OCI-LY7 (cell line): ENCODE measurements around the gene CDKN2AIPNL. TPM values are rescaled to one million over a fixed set of nuclear protein-coding genes. Genes with fewer than 3 reads are reported as not detected.

Experiments used
- BruUV-seq: library from RNA; stranded (reverse); fragments of 400-500 nt; replicated peaks from 2 replicates; lab custom pipeline; 2021; lab: Mats Ljungman, UMichigan
- CTCF ChIA-PET: fragments of 300-600 bp; sonication (Branson Sonifier 250); formaldehyde crosslinking; loops from one replicate; lab custom pipeline; 2022; ENCODE audit warnings: antibody characterized with exemption; ENCODE audit not compliant: unreplicated experiment; lab: Charles Lee
- POLR2A ChIA-PET: fragments of 300-600 bp; sonication (Branson Sonifier 250); formaldehyde crosslinking; loops from one replicate; lab custom pipeline; 2022; ENCODE audit warnings: antibody characterized with exemption; lab: Charles Lee
- DNase-seq: peaks from one replicate; pipeline ENCODE4 v3.0.0-alpha.2; 2015; ENCODE audit warnings: low spot score
- H2AFZ ChIP-seq: fragments of 200-600 bp; sonication (generic), shearing (Covaris generic); 2 replicates; pipeline ENCODE4 v1.6.1; 2014; ENCODE audit warnings: mild to moderate bottlenecking, antibody characterized with exemption, low read length, moderate library complexity
- H3K27ac ChIP-seq: fragments of 200-600 bp; sonication (generic); 2 replicates; pipeline ENCODE4 v1.5.1; 2014; ENCODE audit warnings: mixed run types, low read depth, mild to moderate bottlenecking, moderate library complexity, low read length, inconsistent platforms; ENCODE audit not compliant: poor library complexity, severe bottlenecking
- H3K36me3 ChIP-seq: fragments of 200-600 bp; sonication (generic); 2 replicates; pipeline ENCODE4 v1.6.1; 2014; ENCODE audit warnings: mild to moderate bottlenecking, antibody characterized with exemption, low read length, moderate library complexity, mixed read lengths; ENCODE audit not compliant: insufficient read depth
- H3K4me1 ChIP-seq: fragments of 200-600 bp; sonication (generic); 2 replicates; pipeline ENCODE4 v1.5.1; 2014; ENCODE audit warnings: mild to moderate bottlenecking, low read length; ENCODE audit not compliant: insufficient read depth, poor library complexity, severe bottlenecking
- H3K4me2 ChIP-seq: fragments of 200-600 bp; sonication (generic); 2 replicates; pipeline ENCODE4 v1.6.1; 2014; ENCODE audit warnings: mild to moderate bottlenecking, low read length
- H3K4me3 ChIP-seq: fragments of 200-600 bp; sonication (generic); 2 replicates; pipeline ENCODE4 v1.5.1; 2014; ENCODE audit warnings: mild to moderate bottlenecking, low read depth, low read length; ENCODE audit not compliant: poor library complexity, severe bottlenecking
- H3K79me2 ChIP-seq: fragments of 200-600 bp; sonication (generic); 2 replicates; pipeline ENCODE4 v1.6.1; 2016; ENCODE audit warnings: low read depth, mild to moderate bottlenecking, low read length, moderate library complexity, mixed read lengths; ENCODE audit not compliant: insufficient read depth
- H3K9me2 ChIP-seq: fragments of 200-600 bp; sonication (generic); 2 replicates; pipeline ENCODE4 v1.6.1; 2016; ENCODE audit warnings: mild to moderate bottlenecking, low read length, mixed read lengths; ENCODE audit not compliant: insufficient read depth
- H3K9me3 ChIP-seq: fragments of 200-600 bp; sonication (generic); 2 replicates; pipeline ENCODE4 v1.6.1; 2014; ENCODE audit warnings: mild to moderate bottlenecking, mixed run types, low read length, mixed read lengths
- H4K20me1 ChIP-seq: fragments of 200-600 bp; sonication (generic); 2 replicates; pipeline ENCODE4 v1.6.1; 2014; ENCODE audit warnings: mild to moderate bottlenecking, antibody characterized with exemption, low read length, moderate library complexity, mixed read lengths; ENCODE audit not compliant: insufficient read depth
- EZH2phosphoT487 ChIP-seq: fragments of 200-600 bp; sonication (generic); IDR thresholded peaks from 2 replicates; pipeline ENCODE4 v1.6.1; 2018; ENCODE audit warnings: low read depth, borderline replicate concordance, mild to moderate bottlenecking, mixed run types, antibody characterized with exemption, low read length, moderate library complexity, mixed read lengths
- intact Hi-C: fragments of 100-400 bp; cut with micrococcal nuclease; formaldehyde crosslinking; loops from one replicate; pipeline ENCODE4 v1.10.0; 2022; ENCODE audit not compliant: unreplicated experiment
- total RNA-seq, 2 experiments: library from RNA; depleted of rRNA in 1 of 2; stranded (reverse); fragments of >200 nt in 1 of 2; shearing (Covaris generic) in 1 of 2; gene quantifications; 2 replicates each; pipeline ENCODE4 v1.2.3, GENCODE V29; 2014 to 2022
- TF ChIP-seq, protein P1 (sequence below): fragments of 200-600 bp; sonication (generic); conservative IDR thresholded peaks from 2 replicates; pipeline ENCODE4 v1.5.1; 2014; ENCODE audit warnings: mild to moderate bottlenecking, antibody characterized with exemption, low read length, moderate library complexity, mixed read lengths

CDKN2AIPNL gene
- total RNA-seq, 2 experiments from 2014 or later, result 45.7 to 47.8 TPM

DNA sequence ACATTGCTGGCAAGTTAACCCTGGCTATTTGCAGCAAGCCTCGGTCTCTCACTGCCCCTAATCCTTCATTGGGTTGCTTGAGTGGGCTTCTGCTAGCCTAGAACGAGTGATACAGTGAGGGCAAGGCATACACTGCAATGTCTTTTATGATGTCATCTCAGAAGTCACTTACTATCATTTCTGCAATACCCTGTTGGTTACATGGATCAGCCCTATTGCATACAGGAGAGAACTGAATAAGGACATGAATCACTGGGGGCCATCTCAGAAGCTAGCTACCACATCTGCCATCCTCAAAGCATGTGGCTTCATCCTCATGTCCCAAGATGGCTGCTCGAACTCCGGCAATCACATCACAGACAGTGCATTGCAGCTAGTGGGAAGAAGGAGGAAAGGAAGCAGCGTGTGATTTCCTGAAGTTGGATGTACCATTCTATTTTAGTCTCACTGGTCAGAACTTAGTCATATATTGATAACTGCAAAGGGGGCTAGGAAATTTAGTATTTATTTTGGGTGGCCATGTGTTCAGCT, 33.3 kb upstream of the CDKN2AIPNL start:
- no peak overlapping the region for H2AFZ ChIP-seq
- no peak overlapping the region for H3K27ac ChIP-seq
- POLR2A ChIA-PET, result interaction anchor here (0.6 kb wide), 1 partner anchor 12 kb away, joined by 3 read pairs; no protein-coding TSS in a partner anchor

DNA sequence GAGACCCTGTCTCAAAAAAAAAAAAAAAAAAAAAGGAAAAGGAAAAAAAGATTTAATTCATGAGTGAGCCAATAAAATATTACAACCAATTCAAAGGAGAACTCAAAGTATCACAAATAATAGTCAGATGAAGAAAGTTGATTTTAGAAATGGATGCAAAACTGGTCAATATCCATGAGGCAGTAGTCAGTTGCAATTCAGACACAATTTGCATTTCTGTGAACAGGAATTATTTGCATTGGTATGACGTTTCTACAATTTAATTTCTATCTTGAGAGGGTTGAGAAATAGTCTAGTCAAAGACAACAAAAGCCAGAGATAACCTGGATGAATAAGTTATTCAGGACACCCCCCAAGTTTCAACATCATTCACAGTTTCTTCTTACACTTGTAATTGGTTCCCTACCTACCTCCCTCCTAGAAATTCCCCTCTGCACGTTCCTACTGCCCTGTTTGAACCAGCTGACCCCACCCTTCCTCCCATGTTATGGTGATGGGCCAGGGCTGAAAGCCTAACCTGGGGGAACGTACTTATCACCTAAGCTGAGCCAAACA, 28.6 kb upstream of the CDKN2AIPNL start:
- H3K79me2 ChIP-seq, result no peaks in the 10 kb centered on the region
- ChIA-PET POLR2A (no interaction called here), CTCF (interaction anchor here (0.5 kb wide), 1 partner anchor 508 kb away, joined by 3 read pairs; no protein-coding TSS in a partner anchor)
- H3K27ac ChIP-seq, result no peak overlapping the region
- DNase-seq, result no peak
- intact Hi-C loops, result no loop called here
- no peak overlapping the region for H2AFZ ChIP-seq
- no peaks in the 10 kb centered on the region for H3K4me1 ChIP-seq
- no peaks in the 10 kb centered on the region for H3K36me3 ChIP-seq
- H3K9me2 ChIP-seq, result no peaks in the 10 kb centered on the region
- no peaks in the 10 kb centered on the region for H4K20me1 ChIP-seq
- H3K9me3 ChIP-seq, result no peaks in the 10 kb centered on the region
- H3K4me2 ChIP-seq, result no peak overlapping the region
- no peak overlapping the region for H3K4me3 ChIP-seq
- no peak for TF ChIP-seq EZH2phosphoT487
- BruUV-seq, result no TSS peak

More for the DNA sequence above, 33.3 kb upstream of the CDKN2AIPNL start:
- Histone ChIP-seq H3K79me2 (no peaks in the 10 kb centered on the region), H3K4me3 (no peak overlapping the region), H3K4me2 (no peak overlapping the region), H3K4me1 (peaks cover 13% of the 10 kb centered on the region), H3K9me2 (no peaks in the 10 kb centered on the region), H4K20me1 (no peaks in the 10 kb centered on the region), H3K36me3 (no peaks in the 10 kb centered on the region), H3K9me3 (no peaks in the 10 kb centered on the region)
- no peak for TF ChIP-seq EZH2phosphoT487
- TF ChIP-seq, protein P1, sequence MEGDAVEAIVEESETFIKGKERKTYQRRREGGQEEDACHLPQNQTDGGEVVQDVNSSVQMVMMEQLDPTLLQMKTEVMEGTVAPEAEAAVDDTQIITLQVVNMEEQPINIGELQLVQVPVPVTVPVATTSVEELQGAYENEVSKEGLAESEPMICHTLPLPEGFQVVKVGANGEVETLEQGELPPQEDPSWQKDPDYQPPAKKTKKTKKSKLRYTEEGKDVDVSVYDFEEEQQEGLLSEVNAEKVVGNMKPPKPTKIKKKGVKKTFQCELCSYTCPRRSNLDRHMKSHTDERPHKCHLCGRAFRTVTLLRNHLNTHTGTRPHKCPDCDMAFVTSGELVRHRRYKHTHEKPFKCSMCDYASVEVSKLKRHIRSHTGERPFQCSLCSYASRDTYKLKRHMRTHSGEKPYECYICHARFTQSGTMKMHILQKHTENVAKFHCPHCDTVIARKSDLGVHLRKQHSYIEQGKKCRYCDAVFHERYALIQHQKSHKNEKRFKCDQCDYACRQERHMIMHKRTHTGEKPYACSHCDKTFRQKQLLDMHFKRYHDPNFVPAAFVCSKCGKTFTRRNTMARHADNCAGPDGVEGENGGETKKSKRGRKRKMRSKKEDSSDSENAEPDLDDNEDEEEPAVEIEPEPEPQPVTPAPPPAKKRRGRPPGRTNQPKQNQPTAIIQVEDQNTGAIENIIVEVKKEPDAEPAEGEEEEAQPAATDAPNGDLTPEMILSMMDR, result no peak
- intact Hi-C loops, result no loop called here
- no peak for DNase-seq
- CTCF ChIA-PET, result no interaction called here
- BruUV-seq, result no TSS peak

DNA sequence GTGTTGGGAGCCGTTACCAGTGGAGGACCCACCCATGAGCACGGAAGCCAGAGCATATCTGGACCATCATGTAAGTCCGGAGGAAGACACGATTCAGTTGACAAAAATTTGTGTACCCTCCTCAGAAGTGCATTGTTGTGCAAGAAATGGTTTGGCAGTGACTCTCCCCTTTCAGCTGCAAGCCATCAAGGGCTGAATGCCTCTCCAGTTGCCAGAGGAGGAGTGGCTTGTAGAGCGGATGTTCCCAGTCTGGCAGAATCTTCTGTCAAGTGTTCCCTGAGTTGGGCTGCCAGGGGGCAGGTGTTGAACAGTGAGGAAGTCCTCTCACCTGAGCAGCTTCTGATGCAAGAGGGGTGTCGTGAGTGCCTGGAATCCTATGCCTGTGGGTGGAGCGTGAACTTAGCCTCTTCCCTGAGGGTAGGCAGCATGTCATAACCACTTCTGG, 27.6 kb upstream of the CDKN2AIPNL start:
- no peak for DNase-seq
- Histone ChIP-seq H2AFZ (no peak overlapping the region), H3K9me3 (no peaks in the 10 kb centered on the region), H3K4me2 (no peak overlapping the region), H3K4me1 (no peaks in the 10 kb centered on the region), H3K36me3 (no peaks in the 10 kb centered on the region), H3K9me2 (no peaks in the 10 kb centered on the region), H3K4me3 (no peak overlapping the region), H4K20me1 (no peaks in the 10 kb centered on the region), H3K27ac (no peak overlapping the region), H3K79me2 (no peaks in the 10 kb centered on the region)
- intact Hi-C loops, result no loop called here
- CTCF ChIA-PET, result no interaction called here
- no TSS peak for BruUV-seq
- POLR2A ChIA-PET, result no interaction called here
- no peak for TF ChIP-seq EZH2phosphoT487
- TF ChIP-seq, protein P1, result no peak
